Stimulated activated CD8-positive, alpha-beta memory T cell treated with anti-CD3 and anti-CD28 coated beads, Interleukin-4, amount 100 ng/mL, for 48 hours (primary cell): Measurements from ENCODE around the gene ZNF496.
"Not testable (repeated sequence)": the region's sequence is repeated elsewhere in the genome, so short reads cannot be mapped to it uniquely, and the experiment has no call there.

ENCODE experiments used
- DNase-seq: peaks from one replicate; pipeline ENCODE4 v3.0.0-alpha.2; 2020

Gene ZNF496

GRCh38 chr1:247358920-247359319, 27.3 kb upstream of the ZNF496 start:
- DNase-seq: no peak

GRCh38 chr1:247357781-247358211, 26.1 kb upstream of the ZNF496 start:
- DNase-seq: no peak

- DNase-seq: no peak
Measured at GRCh38 chr1:247357052-247357780, 25.5 kb upstream of the ZNF496 start.

GRCh38 chr1:247355160-247355559, 23.5 kb upstream of the ZNF496 start:
- not testable (repeated sequence) for DNase-seq

DNA sequence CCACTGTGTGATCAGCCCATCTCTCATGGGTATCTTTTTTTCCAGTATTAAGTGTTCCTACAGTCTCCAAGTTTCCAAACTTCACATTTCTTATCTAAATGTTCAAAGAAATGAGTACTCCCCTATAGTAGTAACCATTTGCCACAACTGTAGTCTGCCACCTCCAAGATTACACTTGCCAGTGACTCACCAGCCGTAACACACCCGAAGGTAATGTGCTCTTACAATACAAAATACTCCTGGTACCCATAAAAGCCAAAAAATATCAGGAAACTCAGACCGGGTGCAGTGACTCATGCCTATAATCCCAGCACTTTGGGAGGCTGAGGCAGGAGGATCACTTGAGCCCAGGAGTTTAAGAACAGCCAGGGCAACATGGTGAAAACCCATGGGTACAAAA, 20.5 kb upstream of the ZNF496 start:
- no peak for DNase-seq

DNA sequence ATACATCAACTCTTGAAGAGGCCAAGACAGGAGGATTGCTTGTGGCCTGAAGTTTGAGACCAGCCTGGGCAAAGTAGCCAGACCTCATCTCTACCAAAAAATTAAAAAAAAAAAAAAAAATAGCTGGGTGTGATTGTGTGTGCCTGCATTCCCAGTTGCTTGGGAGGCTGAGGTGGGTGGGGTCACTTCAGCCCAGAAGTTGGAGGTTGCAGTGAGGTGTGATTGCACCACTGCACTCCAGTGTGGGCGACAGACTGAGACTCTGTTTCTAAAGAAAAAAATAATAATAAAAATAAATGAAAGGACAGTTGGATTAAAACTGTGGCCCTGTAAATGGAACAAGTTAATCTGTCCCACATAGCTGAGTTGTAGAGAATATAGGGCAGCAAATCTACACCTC, 18.9 kb upstream of the ZNF496 start:
- DNase-seq: no peak

GRCh38 chr1:247347477-247348222, 16.0 kb upstream of the ZNF496 start:
- no peak for DNase-seq

- no peak for DNase-seq
Measured at GRCh38 chr1:247345881-247346280, 14.2 kb upstream of the ZNF496 start.

- no peak for DNase-seq
Measured at GRCh38 chr1:247343801-247344200, 12.1 kb upstream of the ZNF496 start.

- no peak for DNase-seq
Measured at GRCh38 chr1:247338723-247339275, 7.1 kb upstream of the ZNF496 start.

DNA sequence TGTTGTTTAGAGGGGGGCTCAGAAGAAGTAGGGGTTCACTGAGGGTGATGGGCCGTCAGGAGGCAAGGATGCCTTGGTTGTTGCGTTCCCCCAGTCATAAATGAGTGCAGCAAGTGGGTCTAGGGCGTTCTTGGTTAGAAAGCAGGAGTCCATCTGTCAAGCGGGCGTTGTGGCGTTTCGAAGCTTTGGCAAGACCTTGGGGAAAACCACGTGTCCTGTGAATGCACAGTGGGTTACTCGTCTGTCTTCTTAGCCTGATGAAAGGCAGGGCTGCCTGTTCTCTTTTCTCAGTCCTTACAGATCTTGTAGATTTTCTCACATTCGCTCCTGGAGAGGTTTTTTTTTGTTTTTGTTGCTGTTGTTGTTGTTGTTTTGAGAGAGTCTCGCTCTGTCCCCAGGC, 6.3 kb upstream of the ZNF496 start:
- DNase-seq: no peak

GRCh38 chr1:247337250-247337746, 5.6 kb upstream of the ZNF496 start:
- no peak for DNase-seq

- DNase-seq: no peak
Measured at GRCh38 chr1:247336390-247336789, 4.7 kb upstream of the ZNF496 start.

DNA sequence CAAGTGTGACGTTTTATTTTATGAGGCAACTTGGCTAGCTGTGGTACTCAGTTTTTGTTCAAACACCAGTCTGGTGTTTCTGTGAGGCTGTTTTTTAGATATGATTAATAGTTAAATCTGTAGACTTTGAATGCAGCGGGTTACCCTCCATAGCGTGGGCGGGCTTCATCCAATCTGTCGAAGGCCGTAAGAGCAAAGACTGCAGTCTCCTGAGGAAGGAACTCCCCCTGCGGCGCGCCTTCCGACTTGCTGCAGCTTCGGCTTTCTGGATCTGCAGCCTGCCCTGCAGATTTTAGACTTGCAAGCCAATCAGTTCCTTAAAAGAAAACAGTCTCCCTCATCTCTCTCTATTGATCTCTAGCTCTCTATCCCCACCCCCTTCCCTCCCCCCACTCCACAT, 4.2 kb upstream of the ZNF496 start:
- DNase-seq: no peak

DNA sequence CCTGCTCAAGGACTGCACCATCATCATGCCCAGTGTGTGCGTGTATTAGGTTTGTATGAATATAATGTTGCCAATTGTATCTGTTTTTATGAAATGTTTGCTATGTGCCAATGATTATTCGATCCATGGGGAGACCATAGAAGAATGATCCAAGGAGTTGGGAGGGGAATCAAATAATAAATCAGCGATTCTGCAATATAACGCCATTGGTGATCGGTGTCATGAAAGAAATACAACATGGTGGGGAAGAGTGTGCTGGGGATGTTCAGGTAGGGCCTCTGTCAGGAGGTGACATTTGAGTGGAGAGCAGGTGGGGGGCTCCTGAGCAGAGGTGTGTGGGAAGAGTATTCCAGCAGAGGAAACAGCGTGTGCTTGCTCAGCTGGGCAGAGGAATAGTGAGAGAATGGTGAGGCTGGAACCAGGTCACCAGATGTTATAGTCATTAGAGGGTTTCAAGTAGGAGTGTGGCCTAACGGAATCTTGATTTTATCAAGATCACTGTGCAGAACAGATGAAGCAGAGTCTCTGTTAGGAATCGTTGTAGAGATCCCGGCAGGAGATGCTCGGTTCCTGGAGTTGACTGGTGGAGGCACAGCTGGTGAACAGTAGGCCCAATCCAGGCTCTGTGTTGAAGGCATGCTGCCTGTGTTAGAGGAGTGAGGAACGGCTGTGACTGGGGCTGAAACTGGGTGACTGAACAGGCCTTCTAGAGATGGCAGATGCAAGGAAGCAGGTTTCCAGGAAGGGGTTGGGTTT, 2.9 kb upstream of the ZNF496 start:
- no peak for DNase-seq

- no peak for DNase-seq
Measured at GRCh38 chr1:247332623-247333361, 1.1 kb upstream of the ZNF496 start.

DNA sequence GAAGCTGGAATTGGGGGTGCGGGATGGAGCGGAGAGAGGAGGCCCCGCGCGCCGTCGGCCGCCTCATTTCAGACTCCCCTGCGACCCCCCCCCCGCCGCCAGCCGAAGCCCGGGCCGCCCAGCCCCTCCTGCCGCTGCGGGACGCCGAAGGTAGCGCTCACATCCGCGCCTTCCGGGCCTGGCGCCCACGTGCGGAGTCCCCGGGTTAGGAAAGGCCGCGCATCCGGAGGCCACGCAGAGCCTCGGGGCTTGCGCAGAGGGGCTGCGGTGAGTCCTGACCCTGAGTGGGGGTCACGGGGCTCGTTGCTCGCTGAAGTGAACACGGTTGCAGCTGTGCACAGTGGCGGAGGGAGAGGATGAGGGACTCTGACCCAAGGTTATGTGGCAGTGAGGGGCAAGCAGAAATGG, 552 bp upstream of the ZNF496 start:
- peak; percentile 71 for DNase-seq

DNA sequence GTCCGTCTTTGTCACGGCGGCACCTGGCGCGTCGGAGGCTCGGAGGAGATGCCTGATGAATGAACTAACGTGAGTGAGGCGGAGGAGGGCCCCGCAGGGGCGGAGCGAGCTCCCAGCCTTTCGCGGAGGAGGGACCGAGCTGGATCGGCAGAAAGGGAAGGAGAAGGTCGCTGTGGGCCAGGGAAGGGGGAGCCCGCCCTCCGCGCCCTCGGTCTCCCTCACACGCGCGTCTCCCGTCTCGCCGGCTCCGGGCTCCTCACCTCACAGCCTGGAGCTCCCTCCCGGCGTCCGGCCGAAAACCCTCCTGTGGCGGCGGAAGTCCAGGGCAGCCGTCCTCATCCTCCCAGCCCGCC, 519 bp downstream of the ZNF496 start:
- DNase-seq: peak; percentile 80

GRCh38 chr1:247330548-247331171, 1.0 kb downstream of the ZNF496 start:
- DNase-seq: no peak

GRCh38 chr1:247329097-247329617, 2.5 kb downstream of the ZNF496 start:
- no peak for DNase-seq

DNA sequence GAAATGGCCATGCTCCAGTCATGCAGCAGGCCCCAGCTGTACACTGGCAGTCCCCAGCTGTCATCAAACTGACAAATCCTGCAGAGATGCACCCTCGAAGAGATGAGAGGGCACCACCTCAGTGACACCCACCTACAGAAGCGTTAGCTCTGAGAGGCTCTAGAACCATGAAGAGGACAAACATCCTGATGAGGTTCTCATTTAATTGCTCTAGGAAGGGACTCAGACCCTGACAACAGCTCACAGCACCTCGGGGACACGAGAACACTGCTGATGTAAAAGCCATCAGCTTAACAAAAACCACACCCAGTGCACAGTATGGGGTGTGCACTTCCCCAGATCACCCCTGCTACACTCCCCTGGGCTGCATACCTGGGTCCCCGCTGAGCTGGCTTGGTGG, 3.4 kb downstream of the ZNF496 start:
- no peak for DNase-seq
